A549 (cell line): ENCODE data around the gene ZNF827. TPM values are rescaled to one million over a fixed set of nuclear protein-coding genes. Genes with fewer than 3 reads are reported as not detected.

Experiments used
- ATAC-seq, 2 experiments: fragments of 200-7000 bp in 1 of 2; fragments of >200 bp in 1 of 2; cut with Nextera tagmentation in 1 of 2; cut with Tn5 transposase in 1 of 2; 3 replicates each; pipeline versions ENCODE4 v1.8.0 to v1.9.1; 2018 to 2020; ENCODE audit warnings: mild to moderate bottlenecking in 1 of 2, moderate library complexity in 1 of 2
- CTCF ChIA-PET: fragments of 300-600 bp; sonication (Branson Sonifier 250); formaldehyde crosslinking; extraction: SDS; loops from one replicate; lab custom pipeline; 2021; ENCODE audit warnings: antibody characterized with exemption, inconsistent platforms; lab: Yijun Ruan, JAX
- POLR2A ChIA-PET: fragments of 350-600 bp; formaldehyde crosslinking; extraction: SDS; loops from one replicate; lab custom pipeline; 2021; ENCODE audit warnings: antibody characterized with exemption, inconsistent platforms; lab: Yijun Ruan, JAX
- DNase-seq, 2 experiments: peaks; one replicate each; pipeline versions ENCODE4 v3.0.0 to v3.0.0-alpha.2; 2011 to 2016; ENCODE audit warnings: low read depth in 1 of 2, low spot score in 1 of 2
- FAIRE-seq: peaks from 2 replicates; lab custom pipeline; 2011; peaks lifted over from hg19 to GRCh38; lab: Jason Lieb, UNC
- H3K27ac ChIP-seq, 2 experiments: fragments of >200 bp; sonication (Bioruptor Twin); formaldehyde crosslinking; 3 replicates each; pipeline ENCODE4 v1.5.1; 2016 to 2017
- H3K4me1 ChIP-seq: fragments of >200 bp; sonication (Bioruptor Twin); formaldehyde crosslinking; 3 replicates; pipeline ENCODE4 v1.6.1; 2016
- H3K4me2 ChIP-seq: fragments of >200 bp; sonication (Bioruptor Twin); formaldehyde crosslinking; 3 replicates; pipeline ENCODE4 v1.6.1; 2016
- H3K4me3 ChIP-seq: fragments of >200 bp; sonication (Bioruptor Twin); formaldehyde crosslinking; 3 replicates; pipeline ENCODE4 v1.5.1; 2016
- H3K9me3 ChIP-seq: fragments of >200 bp; sonication (Bioruptor Twin); formaldehyde crosslinking; 3 replicates; pipeline ENCODE4 v1.6.1; 2016
- CBX2 ChIP-seq: fragments of 200-600 bp; sonication (generic); IDR thresholded peaks from 2 replicates; pipeline ENCODE4 v1.6.1; 2016; ENCODE audit warnings: low read depth, mild to moderate bottlenecking, borderline replicate concordance
- CHD2 ChIP-seq: fragments of 150-350 bp; IDR thresholded peaks from 2 replicates; pipeline ENCODE4 v1.6.1; 2014; ENCODE audit warnings: low read length; ENCODE audit not compliant: partially characterized antibody
- CHD4 ChIP-seq: fragments of 200-600 bp; sonication (generic); IDR thresholded peaks from 2 replicates; pipeline ENCODE4 v1.6.1; 2016; ENCODE audit warnings: antibody characterized with exemption, mild to moderate bottlenecking, borderline replicate concordance
- EHF ChIP-seq: fragments of 250-450 bp; sonication (Bioruptor Pico); IDR thresholded peaks from 2 replicates; pipeline ENCODE4 v1.5.0; 2020; ENCODE audit warnings: mild to moderate bottlenecking
- EHMT2 ChIP-seq: fragments of 200-600 bp; sonication (generic); IDR thresholded peaks from 2 replicates; pipeline ENCODE4 v1.6.1; 2016; ENCODE audit warnings: antibody characterized with exemption, low read depth, mild to moderate bottlenecking, moderate library complexity
- ELK1 ChIP-seq: fragments of 150-350 bp; IDR thresholded peaks from 2 replicates; pipeline ENCODE4 v1.6.1; 2014; ENCODE audit warnings: low read depth, mild to moderate bottlenecking, low read length
- FOSL2 ChIP-seq, 2 experiments: fragments of 450-650 bp in 1 of 2; fragments of >200 bp in 1 of 2; sonication (Bioruptor Twin) in 1 of 2; formaldehyde crosslinking; IDR thresholded peaks; 2 replicates each; pipeline versions ENCODE4 v1.5.0 to v1.6.1; 2016 to 2020; ENCODE audit warnings: mild to moderate bottlenecking in 1 of 2, moderate library complexity in 1 of 2
- FOXS1 ChIP-seq: fragments of 250-450 bp; sonication (Bioruptor Pico); IDR thresholded peaks from 2 replicates; pipeline ENCODE4 v1.5.0; 2020; ENCODE audit warnings: mild to moderate bottlenecking, moderate library complexity
- HEYL ChIP-seq: fragments of 250-450 bp; sonication (Bioruptor Pico); IDR thresholded peaks from 2 replicates; pipeline ENCODE4 v1.8.0; 2021; ENCODE audit warnings: mild to moderate bottlenecking, moderate library complexity
- HOXB13 ChIP-seq: fragments of 250-450 bp; sonication (Bioruptor Pico); IDR thresholded peaks from 2 replicates; pipeline ENCODE4 v1.5.0; 2020; ENCODE audit warnings: low read depth, mild to moderate bottlenecking, moderate library complexity
- HOXB5 ChIP-seq: fragments of 250-450 bp; sonication (Bioruptor Pico); IDR thresholded peaks from 2 replicates; pipeline ENCODE4 v1.5.0; 2020; ENCODE audit warnings: mild to moderate bottlenecking, moderate library complexity
- KDM5A ChIP-seq: fragments of 200-600 bp; sonication (generic); IDR thresholded peaks from 2 replicates; pipeline ENCODE4 v1.6.1; 2016; ENCODE audit warnings: antibody characterized with exemption, mild to moderate bottlenecking
- NFE2L2 ChIP-seq: fragments of 150-350 bp; conservative IDR thresholded peaks from 2 replicates; pipeline ENCODE4 v1.6.1; 2014; ENCODE audit warnings: low read length
- POLR2A ChIP-seq: IDR thresholded peaks from 2 replicates; pipeline ENCODE4 v1.6.1; 2012; ENCODE audit warnings: mild to moderate bottlenecking, low read length
- RAD21 ChIP-seq, 2 experiments: fragments of >200 bp in 1 of 2; sonication (Bioruptor Twin) in 1 of 2; formaldehyde crosslinking in 1 of 2; IDR thresholded peaks in 1 of 2; conservative IDR thresholded peaks in 1 of 2; 2 replicates in 1 of 2; 3 replicates in 1 of 2; pipeline ENCODE4 v1.6.1; 2012 to 2018; ENCODE audit warnings: inconsistent platforms in 1 of 2
- RNF2 ChIP-seq: fragments of 200-600 bp; sonication (generic); IDR thresholded peaks from 2 replicates; pipeline ENCODE4 v1.6.1; 2016; ENCODE audit warnings: low read depth, mild to moderate bottlenecking, antibody characterized with exemption, moderate library complexity, borderline replicate concordance
- TP53 ChIP-seq: fragments of 250-450 bp; sonication (Bioruptor Pico); IDR thresholded peaks from 2 replicates; pipeline ENCODE4 v1.5.0; 2021; ENCODE audit warnings: mild to moderate bottlenecking, moderate library complexity
- ZNF302 ChIP-seq: fragments of 250-450 bp; sonication (Bioruptor Pico); IDR thresholded peaks from 2 replicates; pipeline ENCODE4 v1.9.0; 2021; ENCODE audit warnings: inconsistent platforms, mild to moderate bottlenecking, moderate library complexity
- ZSCAN20 ChIP-seq: fragments of 250-450 bp; sonication (Bioruptor Pico); IDR thresholded peaks from 2 replicates; pipeline ENCODE4 v1.8.0; 2022; ENCODE audit warnings: mild to moderate bottlenecking, moderate library complexity
- WGBS: methylation state at CpG from one replicate; pipeline ENCODE4 v1.1.6; 2017; ENCODE audit errors: missing lambda C conversion rate; 5-methylcytosine and 5-hydroxymethylcytosine counted together
- polyA plus RNA-seq, 4 experiments: library from polyadenylated mRNA; depleted of rRNA in 3 of 4; stranded (reverse); fragments of >200 nt; fragmentation: RNase III in 1 of 4; extraction: RNeasy Plus Mini Kit Qiagen cat#74134 plus additional on column Dnase treatment in 1 of 4; gene quantifications; 2 replicates in 3 of 4; 3 replicates in 1 of 4; pipeline ENCODE4 v1.2.3, GENCODE V29; 2011 to 2017
- TF ChIP-seq, protein P1 (sequence below): fragments of 450-650 bp; IDR thresholded peaks from 2 replicates; pipeline ENCODE4 v1.6.1; 2014; ENCODE audit warnings: antibody characterized with exemption
- TF ChIP-seq, protein P2 (sequence below): fragments of >200 bp; sonication (Bioruptor Twin); formaldehyde crosslinking; IDR thresholded peaks from 3 replicates; pipeline ENCODE4 v1.5.1; 2016
- TF ChIP-seq, protein P3 (sequence below): fragments of >200 bp; sonication (Bioruptor Twin); formaldehyde crosslinking; IDR thresholded peaks from 2 replicates; pipeline ENCODE4 v1.6.1; 2016

ZNF827 gene
- polyA plus RNA-seq, 2 of the 4 experiments (the other 2 are of a cell fraction), result 3.8 to 4.2 TPM

GRCh38 chr4:145756244-145756643, 182.4 kb downstream of the ZNF827 start:
- ChIA-PET CTCF (interaction anchor here (1.4 kb wide), 1 partner anchor 12 kb away, joined by 4 read pairs; no protein-coding TSS in a partner anchor), POLR2A (no interaction called here)
- FAIRE-seq (no peak), DNase-seq (no peak), ATAC-seq (no peak)
- TF ChIP-seq, protein P1, sequence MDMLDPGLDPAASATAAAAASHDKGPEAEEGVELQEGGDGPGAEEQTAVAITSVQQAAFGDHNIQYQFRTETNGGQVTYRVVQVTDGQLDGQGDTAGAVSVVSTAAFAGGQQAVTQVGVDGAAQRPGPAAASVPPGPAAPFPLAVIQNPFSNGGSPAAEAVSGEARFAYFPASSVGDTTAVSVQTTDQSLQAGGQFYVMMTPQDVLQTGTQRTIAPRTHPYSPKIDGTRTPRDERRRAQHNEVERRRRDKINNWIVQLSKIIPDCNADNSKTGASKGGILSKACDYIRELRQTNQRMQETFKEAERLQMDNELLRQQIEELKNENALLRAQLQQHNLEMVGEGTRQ, result no peak
- no peak for TF ChIP-seq CHD2
- no peak for TF ChIP-seq CBX2
- no peak for TF ChIP-seq HOXB13
- no peak for TF ChIP-seq ZNF302 (CRISPR knock-in tag)
- TF ChIP-seq CHD4, result no peak
- no peak for TF ChIP-seq HOXB5 (CRISPR knock-in tag)
- no peak for TF ChIP-seq POLR2A
- no peak for TF ChIP-seq NFE2L2
- TF ChIP-seq FOSL2 (IDR thresholded peaks at IDR 0.05), result no peak
- no peak for TF ChIP-seq FOSL2 (CRISPR knock-in tag; IDR thresholded peaks at IDR 0.05)
- TF ChIP-seq EHF (CRISPR knock-in tag), result no peak
- no peak for TF ChIP-seq RNF2
- TF ChIP-seq, protein P2, sequence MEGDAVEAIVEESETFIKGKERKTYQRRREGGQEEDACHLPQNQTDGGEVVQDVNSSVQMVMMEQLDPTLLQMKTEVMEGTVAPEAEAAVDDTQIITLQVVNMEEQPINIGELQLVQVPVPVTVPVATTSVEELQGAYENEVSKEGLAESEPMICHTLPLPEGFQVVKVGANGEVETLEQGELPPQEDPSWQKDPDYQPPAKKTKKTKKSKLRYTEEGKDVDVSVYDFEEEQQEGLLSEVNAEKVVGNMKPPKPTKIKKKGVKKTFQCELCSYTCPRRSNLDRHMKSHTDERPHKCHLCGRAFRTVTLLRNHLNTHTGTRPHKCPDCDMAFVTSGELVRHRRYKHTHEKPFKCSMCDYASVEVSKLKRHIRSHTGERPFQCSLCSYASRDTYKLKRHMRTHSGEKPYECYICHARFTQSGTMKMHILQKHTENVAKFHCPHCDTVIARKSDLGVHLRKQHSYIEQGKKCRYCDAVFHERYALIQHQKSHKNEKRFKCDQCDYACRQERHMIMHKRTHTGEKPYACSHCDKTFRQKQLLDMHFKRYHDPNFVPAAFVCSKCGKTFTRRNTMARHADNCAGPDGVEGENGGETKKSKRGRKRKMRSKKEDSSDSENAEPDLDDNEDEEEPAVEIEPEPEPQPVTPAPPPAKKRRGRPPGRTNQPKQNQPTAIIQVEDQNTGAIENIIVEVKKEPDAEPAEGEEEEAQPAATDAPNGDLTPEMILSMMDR, result no peak
- TF ChIP-seq ELK1, result no peak
- TF ChIP-seq EHMT2, result no peak
- no peak for TF ChIP-seq HEYL
- TF ChIP-seq ZSCAN20 (CRISPR knock-in tag), result no peak
- no peak for TF ChIP-seq KDM5A
- no peak for TF ChIP-seq TP53 (CRISPR knock-in tag)
- TF ChIP-seq FOXS1 (CRISPR knock-in tag), result no peak
- WGBS, result 90% methylated on average over 1 of the region's 1 CpG
- Histone ChIP-seq H3K4me3 (no peak overlapping the region), H3K4me1 (no peaks in the 10 kb centered on the region), H3K9me3 (no peaks in the 10 kb centered on the region), H3K27ac (no peak overlapping the region), H3K4me2 (no peak overlapping the region)

- POLR2A ChIA-PET, result no interaction called here
- no peak for FAIRE-seq
- CTCF ChIA-PET, result interaction anchor here (1.4 kb wide), 1 partner anchor 12 kb away, joined by 4 read pairs; no protein-coding TSS in a partner anchor
- WGBS, result 100% methylated on average over 2 of the region's 2 CpGs
- Histone ChIP-seq H3K4me3 (no peak overlapping the region), H3K4me2 (no peak overlapping the region), H3K9me3 (no peaks in the 10 kb centered on the region), H3K27ac (no peak overlapping the region), H3K4me1 (no peaks in the 10 kb centered on the region)
- no peak for DNase-seq
- no peak for TF ChIP-seq ZSCAN20 (CRISPR knock-in tag)
- TF ChIP-seq, protein P3, sequence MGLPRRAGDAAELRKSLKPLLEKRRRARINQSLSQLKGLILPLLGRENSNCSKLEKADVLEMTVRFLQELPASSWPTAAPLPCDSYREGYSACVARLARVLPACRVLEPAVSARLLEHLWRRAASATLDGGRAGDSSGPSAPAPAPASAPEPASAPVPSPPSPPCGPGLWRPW, result no peak
- TF ChIP-seq, protein P1, result no peak
- TF ChIP-seq RAD21 (conservative IDR thresholded peaks at IDR 0.05 in 1 of 2, IDR thresholded peaks at IDR 0.05 in 1 of 2), result no peak
- ATAC-seq, result no peak
Measured at GRCh38 chr4:145755802-145756201, 182.8 kb downstream of the ZNF827 start.
